ENCODE results near the gene JAM3.
A peak's percentile ranks its signal among the peaks of the same experiment; 100 is the strongest.

The JAM3 gene

GRCh38 chr11:134044514-134045284 lies 24.2 kb upstream of the JAM3 start:
- Histone ChIP-seq H2BK12ac (ENCODE audit: low read length in 2 of 2) (no peak overlapping the region), H3K4me2 (ENCODE audit: low read length, poor library complexity, severe bottlenecking) (no peak overlapping the region), H3K4me3 (ENCODE audit: insufficient read depth in 1 of 2, low read depth in 1 of 2, low read length in 2 of 2) (no peak overlapping the region), H4K8ac (ENCODE audit: low read length) (no peak overlapping the region), H3K27me3 (ENCODE audit: control insufficient read depth in 1 of 2, insufficient read depth in 1 of 2, low read length in 2 of 2) (peaks cover 10 to 46% of the 10 kb centered on the region in 2 experiments), H3K18ac (ENCODE audit: low read depth in 1 of 2, low read length in 2 of 2) (no peak overlapping the region), H3K9me3 (ENCODE audit: control insufficient read depth, low read length) (no peaks in the 10 kb centered on the region), H2BK5ac (ENCODE audit: low read depth, low read length, poor library complexity, severe bottlenecking) (no peak overlapping the region), H2BK120ac (ENCODE audit: low read depth, low read length) (no peak overlapping the region), H3K9ac (ENCODE audit: low read length) (no peak overlapping the region), H4K91ac (ENCODE audit: low read length) (no peak overlapping the region), H3K27ac (ENCODE audit: low read length, poor library complexity, severe bottlenecking) (no peak overlapping the region), H2AK5ac (ENCODE audit: low read length, severe bottlenecking) (no peak overlapping the region), H3K4ac (ENCODE audit: low read depth in 1 of 2, low read length in 2 of 2) (no peak overlapping the region), H3K4me1 (ENCODE audit: control insufficient read depth, insufficient read depth, low read depth, low read length) (no peaks in the 10 kb centered on the region), H3K23ac (ENCODE audit: low read length in 2 of 2) (peak overlapping the region in 1 of 2 experiments; percentile 57), H2BK15ac (ENCODE audit: low read depth, poor library complexity, severe bottlenecking) (no peak overlapping the region), H3K36me3 (ENCODE audit: control insufficient read depth in 1 of 2, insufficient read depth in 2 of 2, low read depth in 1 of 2, low read length in 2 of 2) (no peaks in the 10 kb centered on the region), H3K14ac (ENCODE audit: low read length in 2 of 2) (no peak overlapping the region), H2AFZ (ENCODE audit: low read depth, low read length) (no peak overlapping the region), H3K79me1 (replicated peaks; ENCODE audit: low read length, poor library complexity, severe bottlenecking) (no peaks in the 10 kb centered on the region)
- WGBS, result 89% methylated on average over 16 of the region's 16 CpGs
- no peak for DNase-seq

- Histone ChIP-seq H2BK5ac (ENCODE audit: low read depth, low read length, poor library complexity, severe bottlenecking) (no peak overlapping the region), H2BK120ac (ENCODE audit: low read depth, low read length) (no peak overlapping the region), H3K36me3 (ENCODE audit: control insufficient read depth in 1 of 2, insufficient read depth in 2 of 2, low read depth in 1 of 2, low read length in 2 of 2) (no peaks in the 10 kb centered on the region), H3K4ac (ENCODE audit: low read depth in 1 of 2, low read length in 2 of 2) (no peak overlapping the region), H4K91ac (ENCODE audit: low read length) (no peak overlapping the region), H3K4me1 (ENCODE audit: control insufficient read depth, insufficient read depth, low read depth, low read length) (peaks cover 5% of the 10 kb centered on the region), H2AFZ (ENCODE audit: low read depth, low read length) (peak overlapping the region; percentile 11), H4K8ac (ENCODE audit: low read length) (no peak overlapping the region), H2BK12ac (ENCODE audit: low read length in 2 of 2) (no peak overlapping the region), H3K4me2 (ENCODE audit: low read length, poor library complexity, severe bottlenecking) (no peak overlapping the region), H2AK5ac (ENCODE audit: low read length, severe bottlenecking) (no peak overlapping the region), H3K23ac (ENCODE audit: low read length in 2 of 2) (no peak overlapping the region), H2BK15ac (ENCODE audit: low read depth, poor library complexity, severe bottlenecking) (no peak overlapping the region), H3K79me1 (replicated peaks; ENCODE audit: low read length, poor library complexity, severe bottlenecking) (no peaks in the 10 kb centered on the region), H3K9me3 (ENCODE audit: control insufficient read depth, low read length) (no peaks in the 10 kb centered on the region), H3K27me3 (ENCODE audit: control insufficient read depth in 1 of 2, insufficient read depth in 1 of 2, low read length in 2 of 2) (peaks cover 5 to 41% of the 10 kb centered on the region in 2 experiments), H3K18ac (ENCODE audit: low read depth in 1 of 2, low read length in 2 of 2) (no peak overlapping the region), H3K4me3 (ENCODE audit: insufficient read depth in 1 of 2, low read depth in 1 of 2, low read length in 2 of 2) (no peak overlapping the region), H3K14ac (ENCODE audit: low read length in 2 of 2) (no peak overlapping the region), H3K27ac (ENCODE audit: low read length, poor library complexity, severe bottlenecking) (no peak overlapping the region), H3K9ac (ENCODE audit: low read length) (no peak overlapping the region)
- DNase-seq, result peak; percentile 21
- 81% methylated on average over 25 of the region's 25 CpGs for WGBS
Measured at GRCh38 chr11:134045799-134046635, 22.9 kb upstream of the JAM3 start.

DNA sequence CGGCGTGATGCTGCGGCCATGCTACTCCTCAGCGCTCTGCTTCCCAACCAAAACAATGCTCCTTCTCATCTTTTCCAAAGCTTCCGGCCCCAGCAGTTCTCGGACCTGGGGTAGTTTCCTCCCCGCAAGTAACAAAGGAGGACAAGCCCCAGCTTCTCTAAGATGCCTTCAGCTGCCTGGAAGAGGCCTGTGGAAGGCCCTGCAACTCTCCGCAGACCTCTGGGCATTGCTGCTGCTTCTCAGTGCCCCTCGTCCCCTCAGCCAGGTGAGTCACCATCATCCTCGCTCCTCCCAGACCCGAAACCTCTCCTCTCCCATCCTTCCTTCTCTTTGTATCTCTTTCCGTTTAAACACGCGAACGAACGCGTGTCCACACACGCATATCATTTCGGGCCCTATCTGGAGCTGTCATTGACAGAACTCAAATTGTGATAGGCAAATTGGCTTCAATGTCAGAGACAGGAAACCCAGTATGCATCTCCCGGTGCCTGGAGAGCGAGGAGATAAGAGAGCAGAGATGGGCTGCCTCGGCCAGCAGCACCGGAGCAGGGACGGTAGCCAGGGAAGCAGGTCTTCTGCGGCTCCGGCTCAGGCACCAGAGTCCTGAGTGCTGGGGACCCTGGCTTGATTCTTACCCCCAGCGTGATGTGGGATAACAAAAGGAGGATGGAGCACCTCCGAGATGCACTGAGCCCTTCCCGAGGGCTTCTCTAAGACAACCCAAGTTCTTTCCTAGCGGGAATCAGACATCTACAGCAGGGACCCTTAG lies 22.0 kb upstream of the JAM3 start:
- Histone ChIP-seq H3K36me3 (ENCODE audit: control insufficient read depth in 1 of 2, insufficient read depth in 2 of 2, low read depth in 1 of 2, low read length in 2 of 2) (no peaks in the 10 kb centered on the region), H2BK120ac (ENCODE audit: low read depth, low read length) (no peak overlapping the region), H3K79me1 (replicated peaks; ENCODE audit: low read length, poor library complexity, severe bottlenecking) (no peaks in the 10 kb centered on the region), H3K4me2 (ENCODE audit: low read length, poor library complexity, severe bottlenecking) (no peak overlapping the region), H2BK15ac (ENCODE audit: low read depth, poor library complexity, severe bottlenecking) (peak overlapping the region; percentile 26), H3K23ac (ENCODE audit: low read length in 2 of 2) (no peak overlapping the region), H3K9ac (ENCODE audit: low read length) (peak overlapping the region; percentile 72), H3K4me1 (ENCODE audit: control insufficient read depth, insufficient read depth, low read depth, low read length) (peaks cover 5% of the 10 kb centered on the region), H2AFZ (ENCODE audit: low read depth, low read length) (no peak overlapping the region), H2BK5ac (ENCODE audit: low read depth, low read length, poor library complexity, severe bottlenecking) (no peak overlapping the region), H3K4me3 (ENCODE audit: insufficient read depth in 1 of 2, low read depth in 1 of 2, low read length in 2 of 2) (peak overlapping the region in 1 of 2 experiments; percentile 44), H3K27ac (ENCODE audit: low read length, poor library complexity, severe bottlenecking) (no peak overlapping the region), H3K9me3 (ENCODE audit: control insufficient read depth, low read length) (no peaks in the 10 kb centered on the region), H3K18ac (ENCODE audit: low read depth in 1 of 2, low read length in 2 of 2) (peak overlapping the region in 1 of 2 experiments; percentile 58), H4K8ac (ENCODE audit: low read length) (no peak overlapping the region), H2AK5ac (ENCODE audit: low read length, severe bottlenecking) (no peak overlapping the region), H2BK12ac (ENCODE audit: low read length in 2 of 2) (peak overlapping the region in 1 of 2 experiments; percentile 73), H3K14ac (ENCODE audit: low read length in 2 of 2) (peak overlapping the region in 1 of 2 experiments; percentile 11), H3K4ac (ENCODE audit: low read depth in 1 of 2, low read length in 2 of 2) (no peak overlapping the region), H4K91ac (ENCODE audit: low read length) (peak overlapping the region; percentile 37), H3K27me3 (ENCODE audit: control insufficient read depth in 1 of 2, insufficient read depth in 1 of 2, low read length in 2 of 2) (peaks cover 5 to 40% of the 10 kb centered on the region in 2 experiments)
- DNase-seq, result no peak
- WGBS, result 76% methylated on average over 30 of the region's 30 CpGs
